ENCODE results near the gene CALB2. TPM values are rescaled to one million over a fixed set of nuclear protein-coding genes. Genes with fewer than 3 reads are reported as not detected.

Gene CALB2
- total and polyA plus RNA-seq, 2 of the 4 experiments (the other 2 are of a cell fraction), result 0.18 to 0.32 TPM

DNA sequence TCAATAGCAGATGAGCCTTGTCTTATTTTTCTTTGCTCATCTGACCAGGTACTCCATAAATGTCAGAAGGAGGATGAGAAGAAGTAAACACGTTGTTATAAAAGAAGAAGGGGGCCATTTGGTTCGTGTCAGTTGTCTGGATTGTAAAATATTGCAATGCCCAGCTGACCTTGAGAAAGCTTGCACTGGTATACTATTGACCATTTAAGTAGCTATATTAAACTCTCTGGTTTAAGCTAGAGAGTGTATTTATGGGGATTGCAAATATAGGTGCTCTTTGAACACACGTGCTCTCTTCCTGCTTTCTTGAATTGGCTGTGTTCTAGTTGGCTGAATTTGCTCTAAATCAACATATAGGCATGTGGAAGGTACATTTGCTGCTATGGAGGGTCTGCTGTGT, 43.3 kb upstream of the CALB2 start:
- Histone ChIP-seq H3K27me3 (ENCODE audit: control insufficient read depth, insufficient read depth, low read length) (no peaks in the 10 kb centered on the region; the same call in 1 of the 2 replicates), H3K9ac (ENCODE audit: low read depth, low read length) (no peak overlapping the region), H4K91ac (ENCODE audit: insufficient read depth, low read depth, low read length) (no peak overlapping the region), H3K4me1 (ENCODE audit: control insufficient read depth, insufficient read depth, low read length) (no peaks in the 10 kb centered on the region), H3K56ac (ENCODE audit: extremely low read depth, insufficient read depth, low read length) (no peak overlapping the region), H2BK120ac (ENCODE audit: low read depth, low read length) (no peak overlapping the region), H3K4me3 (ENCODE audit: insufficient read depth, low read depth, low read length) (no peak overlapping the region), H3K23ac (ENCODE audit: low read depth, low read length) (no peak overlapping the region), H4K20me1 (ENCODE audit: insufficient read depth, low read length) (no peaks in the 10 kb centered on the region), H3K4me2 (ENCODE audit: low read depth, low read length) (no peak overlapping the region), H3K18ac (ENCODE audit: low read depth, low read length) (no peak overlapping the region), H3K79me1 (ENCODE audit: low read depth in 1 of 2, low read length in 2 of 2) (no peaks in the 10 kb centered on the region), H3K9me3 (ENCODE audit: control insufficient read depth, insufficient read depth, low read length) (no peaks in the 10 kb centered on the region), H2AFZ (replicated peaks; ENCODE audit: low read length, poor library complexity) (no peak overlapping the region), H2AK5ac (ENCODE audit: low read depth, low read length) (no peak overlapping the region), H2BK20ac (ENCODE audit: low read depth, low read length) (no peak overlapping the region), H3K36me3 (ENCODE audit: control insufficient read depth, insufficient read depth, low read length) (no peaks in the 10 kb centered on the region), H4K5ac (ENCODE audit: low read depth, low read length) (no peak overlapping the region), H3K27ac (ENCODE audit: insufficient read depth, low read length) (no peak overlapping the region), H2BK15ac (ENCODE audit: low read depth, low read length) (no peak overlapping the region), H3K14ac (replicated peaks; ENCODE audit: low read depth, low read length) (no peak overlapping the region), H3K4ac (ENCODE audit: low read depth, low read length) (no peak overlapping the region), H2BK5ac (ENCODE audit: low read depth, low read length, poor library complexity, severe bottlenecking) (no peak overlapping the region), H2AK9ac (replicated peaks; ENCODE audit: low read depth, low read length, poor library complexity) (no peak overlapping the region), H4K8ac (ENCODE audit: low read depth in 2 of 2, low read length in 2 of 2) (no peak overlapping the region), H3K9me1 (ENCODE audit: insufficient read depth, low read length) (no peaks in the 10 kb centered on the region)
- ATAC-seq (ENCODE audit: low read depth), result no peak
- intact Hi-C loops (cut with micrococcal nuclease) (no loop called here), dilution Hi-C loops (cut with HindIII; ENCODE audit: low sequenced_read_pairs, unreplicated experiment) (no loop called here), in situ Hi-C loops (cut with MboI; ENCODE audit: low sequenced_read_pairs) (no loop called here)
- no TSS peak for BruUV-seq (replicated peaks)
- ChIA-PET POLR2A (ENCODE audit: unreplicated experiment) (no interaction called here), CTCF (no interaction called here)
- DNase-seq, result no peak
- no peak for TF ChIP-seq CHD1 (IDR thresholded peaks at IDR 0.05; ENCODE audit: low read depth, low read length)
- no peak for TF ChIP-seq MAFK (IDR thresholded peaks at IDR 0.05; ENCODE audit: low read depth, low read length)
- no peak for TF ChIP-seq CTCF (conservative IDR thresholded peaks at IDR 0.05; ENCODE audit: low read depth, low read length)
- TF ChIP-seq NFE2L2 (IDR thresholded peaks at IDR 0.05; ENCODE audit: low read depth, low read length), result no peak
- TF ChIP-seq MXI1 (IDR thresholded peaks at IDR 0.05; ENCODE audit: borderline replicate concordance, low read depth, low read length), result no peak
- TF ChIP-seq RCOR1 (IDR thresholded peaks at IDR 0.05; ENCODE audit: insufficient replicate concordance, low read length), result no peak
- TF ChIP-seq SMC3 (IDR thresholded peaks at IDR 0.05; ENCODE audit: low read depth, low read length), result no peak
- TF ChIP-seq BHLHE40 (IDR thresholded peaks at IDR 0.05; ENCODE audit: low read depth, low read length), result no peak
- TF ChIP-seq ELK1 (IDR thresholded peaks at IDR 0.05; ENCODE audit: borderline replicate concordance, low read depth, low read length), result no peak
- TF ChIP-seq CEBPB (IDR thresholded peaks at IDR 0.05; ENCODE audit: low read depth, low read length), result no peak
- TF ChIP-seq FOS (IDR thresholded peaks at IDR 0.05; ENCODE audit: low read depth, low read length), result no peak
- no CpG with 5 or more reads among the region's 3 CpGs for WGBS, 2 experiments (ENCODE audit: extremely low coverage in 2 of 2, insufficient read length in 1 of 2)
